Activated T-helper 1 cell treated with anti-CD3 and anti-CD28 coated beads, Interleukin-12 subunit alpha, Interleukin-12 subunit beta, Interleukin-2, Interleukin-4 antibody, amounts not matched to agents 30 ng/mL and 10 ng/mL and 1 ng/mL, durations not matched to agents 14 hours and 24 hours and 36 hours (primary cell): Measurements from ENCODE around the gene USP34. TPM values are rescaled to one million over a fixed set of nuclear protein-coding genes. Genes with fewer than 3 reads are reported as not detected.
"Not testable (repeated sequence)": the region's sequence is repeated elsewhere in the genome, so short reads cannot be mapped to it uniquely, and the experiment has no call there.

Experiments used
- DNase-seq: peaks from one replicate; pipeline ENCODE4 v3.0.0; 2021; ENCODE audit warnings: low spot score
- H3K27ac Mint-ChIP-seq: one replicate; pipeline ENCODE4 v1.8.0; 2021; ENCODE audit warnings: mild to moderate bottlenecking, mixed read lengths
- H3K27me3 Mint-ChIP-seq: one replicate; pipeline ENCODE4 v1.8.0; 2022; ENCODE audit warnings: mild to moderate bottlenecking, moderate library complexity, mixed read lengths; ENCODE audit not compliant: insufficient read depth
- H3K36me3 Mint-ChIP-seq: one replicate; pipeline ENCODE4 v1.8.0; 2021; ENCODE audit warnings: low read depth, mixed read lengths
- H3K4me1 Mint-ChIP-seq: one replicate; pipeline ENCODE4 v1.8.0; 2021; ENCODE audit warnings: low read depth, mixed read lengths
- H3K4me3 Mint-ChIP-seq: one replicate; pipeline ENCODE4 v1.8.0; 2021; ENCODE audit warnings: mild to moderate bottlenecking, moderate library complexity, mixed read lengths
- H3K9me3 Mint-ChIP-seq: one replicate; pipeline ENCODE4 v1.8.0; 2021; ENCODE audit warnings: mixed read lengths
- intact Hi-C: fragments of 100-400 bp; cut with micrococcal nuclease; formaldehyde crosslinking; loops from one replicate; pipeline ENCODE4 v1.15.1; 2024
- total RNA-seq: library from RNA; stranded (reverse); gene quantifications from 2 replicates; pipeline ENCODE4 v1.2.3, GENCODE V29; 2022

Gene USP34
- total RNA-seq, 1 donor from 2014 or later, result 91.3 TPM

- H3K4me1 Mint-ChIP-seq, H3K4me3 Mint-ChIP-seq, H3K9me3 Mint-ChIP-seq, intact Hi-C loops, H3K27me3 Mint-ChIP-seq, H3K27ac Mint-ChIP-seq, DNase-seq: not testable (repeated sequence)
- peaks cover 18% of the 10 kb centered on the region for H3K36me3 Mint-ChIP-seq
Observed at GRCh38 chr2:61476929-61477589, 6.2 kb upstream of the USP34 start.

GRCh38 chr2:61471905-61472805 lies 1.3 kb upstream of the USP34 start:
- DNase-seq, result peak; percentile 8
- Mint-ChIP-seq H3K4me3 (peak overlapping the region; percentile 95), H3K4me1 (peaks cover 28% of the 10 kb centered on the region), H3K9me3 (no peaks in the 10 kb centered on the region), H3K36me3 (peaks cover 11% of the 10 kb centered on the region), H3K27ac (peak overlapping the region; percentile 94), H3K27me3 (no peaks in the 10 kb centered on the region)
- intact Hi-C loops, result loop anchor here (1.0 to 5.0 kb wide), 10 partner anchors 46 to 1235 kb away; partner anchors contain the start of genes CCT4, EHBP1 and PEX13

GRCh38 chr2:61470122-61470951 lies 550 bp downstream of the USP34 start:
- Mint-ChIP-seq H3K4me1 (peaks cover 28% of the 10 kb centered on the region), H3K27ac (peak overlapping the region; percentile 94), H3K27me3 (no peaks in the 10 kb centered on the region), H3K4me3 (peak overlapping the region; percentile 93), H3K36me3 (peaks cover 8% of the 10 kb centered on the region), H3K9me3 (no peaks in the 10 kb centered on the region)
- intact Hi-C loops, result loop anchor here (2.0 to 5.0 kb wide), 4 partner anchors 202 to 1237 kb away; partner anchors contain the start of genes CCT4 and EHBP1
- peak; percentile 63 for DNase-seq

- Mint-ChIP-seq H3K9me3 (no peaks in the 10 kb centered on the region), H3K4me1 (peaks cover 32% of the 10 kb centered on the region), H3K4me3 (peak overlapping the region; percentile 93), H3K27ac (peak overlapping the region; percentile 94), H3K27me3 (no peaks in the 10 kb centered on the region), H3K36me3 (peaks cover 8% of the 10 kb centered on the region)
- no peak for DNase-seq
- intact Hi-C loops, result loop anchor here (2.0 to 5.0 kb wide), 5 partner anchors 15 to 1238 kb away; partner anchors contain the start of genes CCT4 and EHBP1
Observed at GRCh38 chr2:61469424-61470121, 1.3 kb downstream of the USP34 start.

DNA sequence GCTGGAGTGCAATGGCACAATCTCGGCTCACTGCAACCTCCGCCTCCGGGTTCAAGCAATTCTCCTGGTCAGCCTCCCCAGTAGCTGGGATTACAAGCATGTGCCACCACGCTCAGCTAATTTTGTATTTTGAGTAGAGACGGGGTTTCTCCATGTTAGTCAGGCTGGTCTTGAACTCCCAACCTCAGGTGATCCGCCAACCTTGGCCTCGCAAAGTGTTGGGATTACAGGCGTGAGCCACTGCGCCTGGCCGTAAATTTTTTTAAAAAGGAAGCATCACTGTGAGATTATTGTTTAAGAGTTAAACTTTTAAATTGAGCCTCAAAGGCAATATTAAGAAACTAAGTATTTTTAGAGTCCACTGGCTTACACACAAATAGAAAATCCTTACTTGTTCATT lies 2.7 kb downstream of the USP34 start:
- H3K9me3 Mint-ChIP-seq, H3K27ac Mint-ChIP-seq, H3K36me3 Mint-ChIP-seq, H3K4me3 Mint-ChIP-seq, DNase-seq, H3K27me3 Mint-ChIP-seq: not testable (repeated sequence)
- intact Hi-C loops, result loop anchor here (2.0 kb wide), 1 partner anchor 13 kb away; no protein-coding TSS in a partner anchor
- peaks cover 41% of the 10 kb centered on the region for H3K4me1 Mint-ChIP-seq

DNA sequence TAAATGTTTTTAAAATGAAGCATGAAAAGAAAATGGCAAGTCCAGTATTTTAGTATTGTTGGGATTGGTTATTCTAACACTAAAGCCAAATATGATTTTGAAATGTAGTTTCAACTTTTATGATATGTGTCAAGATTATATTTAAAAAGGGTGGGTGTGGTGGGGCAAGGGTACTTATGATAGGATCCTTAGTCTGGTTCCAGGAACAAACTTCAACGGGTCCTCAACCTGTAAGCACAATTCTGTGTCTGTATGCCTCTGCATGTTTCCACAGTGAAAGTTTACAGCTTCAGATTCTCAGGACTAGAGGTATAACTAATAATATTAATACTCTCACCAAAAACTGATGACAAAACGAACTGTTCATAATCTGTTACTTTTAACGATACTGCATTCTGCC lies 5.8 kb downstream of the USP34 start:
- Mint-ChIP-seq H3K9me3 (no peaks in the 10 kb centered on the region), H3K36me3 (peaks cover 8% of the 10 kb centered on the region), H3K4me1 (peaks cover 28% of the 10 kb centered on the region), H3K4me3 (no peak overlapping the region), H3K27me3 (no peaks in the 10 kb centered on the region), H3K27ac (no peak overlapping the region)
- no peak for DNase-seq
- intact Hi-C loops, result no loop called here

- Mint-ChIP-seq H3K27me3 (no peaks in the 10 kb centered on the region), H3K27ac (no peak overlapping the region), H3K4me3 (no peak overlapping the region), H3K9me3 (no peaks in the 10 kb centered on the region), H3K4me1 (peaks cover 19% of the 10 kb centered on the region), H3K36me3 (peaks cover 6% of the 10 kb centered on the region)
- intact Hi-C loops, result no loop called here
- DNase-seq, result no peak
Observed at GRCh38 chr2:61463769-61464475, 7.0 kb downstream of the USP34 start.

DNA sequence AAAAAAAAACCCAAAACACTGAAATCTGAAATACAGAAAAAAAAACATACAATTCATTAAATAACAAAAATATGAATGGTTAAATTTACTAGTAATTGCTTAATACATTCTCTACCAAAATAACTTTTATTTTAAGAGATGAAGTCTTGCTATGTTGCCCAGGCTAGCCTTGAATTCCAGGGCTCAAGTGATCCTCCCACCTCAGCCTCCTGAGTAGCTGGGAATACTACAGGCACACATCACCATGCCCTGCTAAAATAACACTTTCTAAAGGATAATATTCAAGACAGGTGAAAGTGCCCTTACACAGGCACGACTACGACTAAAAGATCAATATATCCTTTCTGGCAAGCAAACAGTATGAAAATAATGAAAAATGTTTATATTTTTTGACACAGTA lies 9.5 kb downstream of the USP34 start:
- Mint-ChIP-seq H3K4me1 (peaks cover 28% of the 10 kb centered on the region), H3K27ac (no peak overlapping the region), H3K27me3 (no peaks in the 10 kb centered on the region), H3K4me3 (no peak overlapping the region), H3K9me3 (no peaks in the 10 kb centered on the region), H3K36me3 (peaks cover 4% of the 10 kb centered on the region)
- intact Hi-C loops, result no loop called here
- no peak for DNase-seq

- H3K27me3 Mint-ChIP-seq, result no peaks in the 10 kb centered on the region
- no peak for DNase-seq
- H3K36me3 Mint-ChIP-seq, result peaks cover 8% of the 10 kb centered on the region
- intact Hi-C loops, result no loop called here
- no peak overlapping the region for H3K27ac Mint-ChIP-seq
- H3K4me3 Mint-ChIP-seq, result no peak overlapping the region
- peaks cover 34% of the 10 kb centered on the region for H3K4me1 Mint-ChIP-seq
- H3K9me3 Mint-ChIP-seq, result no peaks in the 10 kb centered on the region
Observed at GRCh38 chr2:61460163-61460562, 10.7 kb downstream of the USP34 start.

DNA sequence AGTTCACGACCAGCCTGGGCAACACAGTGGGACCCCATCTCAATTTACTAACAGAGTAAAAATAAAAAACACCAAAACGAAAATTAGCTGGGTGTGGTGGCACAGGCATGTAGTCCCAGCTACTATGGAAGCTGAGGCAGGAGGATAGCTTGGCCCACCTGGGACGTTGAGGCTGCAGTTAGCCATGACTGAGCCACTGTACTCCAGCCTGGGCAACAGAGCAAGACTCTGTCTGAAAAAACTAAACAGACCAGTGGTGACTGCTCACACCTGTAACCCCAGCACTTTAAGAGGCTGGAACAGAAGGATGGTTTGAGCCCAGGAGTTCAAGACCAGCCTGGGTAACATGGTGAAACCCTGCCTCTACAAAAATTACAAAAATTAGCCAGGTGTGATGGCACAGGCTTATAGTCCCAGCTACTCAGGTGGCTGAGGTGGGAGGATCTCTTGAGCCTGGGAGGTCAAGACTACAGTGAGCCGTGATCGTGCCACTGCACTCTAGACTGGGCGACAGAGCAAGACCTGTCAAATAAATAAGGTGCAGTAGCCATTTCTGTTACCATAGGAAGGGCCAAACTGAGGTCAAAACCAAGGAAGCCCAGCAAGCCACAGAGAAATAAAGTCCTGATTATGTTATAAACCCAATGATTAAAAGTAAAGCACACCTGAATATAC lies 14.0 kb downstream of the USP34 start:
- Mint-ChIP-seq H3K4me1 (peaks cover 21% of the 10 kb centered on the region), H3K27me3 (no peaks in the 10 kb centered on the region), H3K9me3 (no peaks in the 10 kb centered on the region), H3K4me3 (no peak overlapping the region), H3K36me3 (peaks cover 10% of the 10 kb centered on the region), H3K27ac (no peak overlapping the region)
- intact Hi-C loops, result no loop called here
- DNase-seq, result no peak

GRCh38 chr2:61456070-61456745 lies 14.7 kb downstream of the USP34 start:
- Mint-ChIP-seq H3K4me1 (peaks cover 21% of the 10 kb centered on the region), H3K36me3 (peaks cover 14% of the 10 kb centered on the region), H3K9me3 (no peaks in the 10 kb centered on the region), H3K4me3 (no peak overlapping the region), H3K27ac (no peak overlapping the region), H3K27me3 (no peaks in the 10 kb centered on the region)
- intact Hi-C loops, result no loop called here
- DNase-seq, result no peak
